Adipocyte (in vitro differentiated cells): ENCODE results near the gene NLRP14.

Source experiments
- DNase-seq: peaks from one replicate; pipeline ENCODE4 v3.0.0-alpha.2; 2015; ENCODE audit warnings: low read depth
- H3K27me3 ChIP-seq: replicated peaks from 2 replicates; pipeline ENCODE4 v1.7.0; 2013; ENCODE audit warnings: mild to moderate bottlenecking, low read length, moderate library complexity; ENCODE audit not compliant: control insufficient read depth, insufficient read depth
- H3K36me3 ChIP-seq: 2 replicates; pipeline ENCODE4 v1.7.0; 2013; ENCODE audit warnings: low read length, mild to moderate bottlenecking, moderate library complexity; ENCODE audit not compliant: control insufficient read depth, insufficient read depth, severe bottlenecking
- H3K4me1 ChIP-seq: 2 replicates; pipeline ENCODE4 v1.7.0; 2013; ENCODE audit warnings: mild to moderate bottlenecking, low read length, moderate library complexity; ENCODE audit not compliant: control insufficient read depth, insufficient read depth
- H3K4me3 ChIP-seq: 2 replicates; pipeline ENCODE4 v1.7.0; 2013; ENCODE audit warnings: mild to moderate bottlenecking, low read length, moderate library complexity
- H3K9ac ChIP-seq: 2 replicates; pipeline ENCODE4 v1.7.0; 2013; ENCODE audit warnings: mild to moderate bottlenecking, low read length, moderate library complexity
- H3K9me3 ChIP-seq: 2 replicates; pipeline ENCODE4 v1.7.0; 2013; ENCODE audit warnings: mild to moderate bottlenecking, low read length, moderate library complexity; ENCODE audit not compliant: control insufficient read depth

NLRP14 gene

GRCh38 chr11:7116370-7116769 is 96.1 kb downstream of the NLRP14 start:
- Histone ChIP-seq H3K9me3 (no peaks in the 10 kb centered on the region), H3K36me3 (no peaks in the 10 kb centered on the region), H3K27me3 (peaks cover 6% of the 10 kb centered on the region), H3K4me3 (no peak overlapping the region), H3K4me1 (no peaks in the 10 kb centered on the region), H3K9ac (no peak overlapping the region)
- no peak for DNase-seq
